ENCODE results near the gene THOC2.

DNA sequence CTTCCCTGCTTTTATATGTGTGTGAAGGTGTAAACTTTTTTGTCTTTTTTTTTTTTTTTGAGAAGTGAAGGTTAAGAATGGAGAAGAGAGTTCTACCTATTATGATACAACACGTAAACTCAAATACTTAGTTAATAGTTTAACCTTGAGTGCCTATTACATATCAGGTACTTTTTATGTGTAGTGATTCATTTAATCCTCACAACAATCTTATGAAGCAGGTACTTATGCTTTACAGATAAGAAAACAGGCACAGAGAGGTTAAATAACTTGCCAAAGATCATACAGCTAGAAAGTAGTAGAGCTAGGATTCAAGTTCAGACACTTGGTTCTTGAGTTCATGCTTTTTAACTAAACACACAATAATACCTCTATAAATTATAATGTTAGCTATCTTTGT, 107.4 kb downstream of the THOC2 start:
- TF ChIP-seq POLR2A (IDR thresholded peaks at IDR 0.05) = no peak
- TF ChIP-seq, protein P1, sequence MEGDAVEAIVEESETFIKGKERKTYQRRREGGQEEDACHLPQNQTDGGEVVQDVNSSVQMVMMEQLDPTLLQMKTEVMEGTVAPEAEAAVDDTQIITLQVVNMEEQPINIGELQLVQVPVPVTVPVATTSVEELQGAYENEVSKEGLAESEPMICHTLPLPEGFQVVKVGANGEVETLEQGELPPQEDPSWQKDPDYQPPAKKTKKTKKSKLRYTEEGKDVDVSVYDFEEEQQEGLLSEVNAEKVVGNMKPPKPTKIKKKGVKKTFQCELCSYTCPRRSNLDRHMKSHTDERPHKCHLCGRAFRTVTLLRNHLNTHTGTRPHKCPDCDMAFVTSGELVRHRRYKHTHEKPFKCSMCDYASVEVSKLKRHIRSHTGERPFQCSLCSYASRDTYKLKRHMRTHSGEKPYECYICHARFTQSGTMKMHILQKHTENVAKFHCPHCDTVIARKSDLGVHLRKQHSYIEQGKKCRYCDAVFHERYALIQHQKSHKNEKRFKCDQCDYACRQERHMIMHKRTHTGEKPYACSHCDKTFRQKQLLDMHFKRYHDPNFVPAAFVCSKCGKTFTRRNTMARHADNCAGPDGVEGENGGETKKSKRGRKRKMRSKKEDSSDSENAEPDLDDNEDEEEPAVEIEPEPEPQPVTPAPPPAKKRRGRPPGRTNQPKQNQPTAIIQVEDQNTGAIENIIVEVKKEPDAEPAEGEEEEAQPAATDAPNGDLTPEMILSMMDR (IDR thresholded peaks at IDR 0.05) = no peak
